Gastrocnemius medialis (tissue), 4 donors: ENCODE data around the gene TMCO4.

Experiments used
- POLR2A ChIP-seq, 2 donors: fragments of 450-650 bp; IDR thresholded peaks; one replicate each; pipeline ENCODE4 v1.6.1; 2017; ENCODE audit warnings: antibody characterized with exemption in 2 of 2, mild to moderate bottlenecking in 2 of 2, moderate library complexity in 2 of 2
- TF ChIP-seq, protein P1 (sequence below), 5 experiments: fragments of 450-650 bp in 3 of 5; fragments of 200-600 bp in 2 of 5; sonication (generic) in 2 of 5; IDR thresholded peaks in 4 of 5; conservative IDR thresholded peaks in 1 of 5; 1 replicate in 4 of 5; 2 replicates in 1 of 5; pipeline ENCODE4 v1.5.1; 2016 to 2019; ENCODE audit warnings: antibody characterized with exemption in 5 of 5, mild to moderate bottlenecking in 3 of 5, moderate library complexity in 3 of 5

DNA sequence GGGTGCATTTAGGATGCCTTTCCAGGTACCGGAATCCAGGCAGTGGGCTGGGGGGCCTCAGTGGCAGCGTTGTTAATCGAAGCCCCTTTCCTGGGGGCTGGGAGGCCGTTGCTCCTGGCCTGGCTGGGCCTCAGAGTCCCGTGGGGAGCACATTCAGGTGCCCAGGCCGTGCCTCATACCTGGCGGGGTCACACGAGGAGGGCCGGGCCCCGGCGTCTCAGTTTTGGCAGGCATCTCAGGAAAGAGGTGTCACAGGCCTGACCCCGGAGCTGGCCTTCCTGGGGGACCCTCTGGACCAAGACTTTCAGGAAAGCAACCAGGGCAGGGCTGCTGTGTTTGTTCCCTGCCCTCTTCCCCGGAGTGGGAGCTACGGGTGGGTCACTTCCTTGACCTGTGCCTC is 151.5 kb downstream of the TMCO4 start:
- TF ChIP-seq, protein P1, sequence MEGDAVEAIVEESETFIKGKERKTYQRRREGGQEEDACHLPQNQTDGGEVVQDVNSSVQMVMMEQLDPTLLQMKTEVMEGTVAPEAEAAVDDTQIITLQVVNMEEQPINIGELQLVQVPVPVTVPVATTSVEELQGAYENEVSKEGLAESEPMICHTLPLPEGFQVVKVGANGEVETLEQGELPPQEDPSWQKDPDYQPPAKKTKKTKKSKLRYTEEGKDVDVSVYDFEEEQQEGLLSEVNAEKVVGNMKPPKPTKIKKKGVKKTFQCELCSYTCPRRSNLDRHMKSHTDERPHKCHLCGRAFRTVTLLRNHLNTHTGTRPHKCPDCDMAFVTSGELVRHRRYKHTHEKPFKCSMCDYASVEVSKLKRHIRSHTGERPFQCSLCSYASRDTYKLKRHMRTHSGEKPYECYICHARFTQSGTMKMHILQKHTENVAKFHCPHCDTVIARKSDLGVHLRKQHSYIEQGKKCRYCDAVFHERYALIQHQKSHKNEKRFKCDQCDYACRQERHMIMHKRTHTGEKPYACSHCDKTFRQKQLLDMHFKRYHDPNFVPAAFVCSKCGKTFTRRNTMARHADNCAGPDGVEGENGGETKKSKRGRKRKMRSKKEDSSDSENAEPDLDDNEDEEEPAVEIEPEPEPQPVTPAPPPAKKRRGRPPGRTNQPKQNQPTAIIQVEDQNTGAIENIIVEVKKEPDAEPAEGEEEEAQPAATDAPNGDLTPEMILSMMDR (IDR thresholded peaks at IDR 0.05 in 4 of 5, conservative IDR thresholded peaks at IDR 0.05 in 1 of 5), result no peak
- TF ChIP-seq POLR2A (IDR thresholded peaks at IDR 0.05), result no peak
